A549 (cell line): Measurements from ENCODE around the gene PRKCZ. TPM values are rescaled to one million over a fixed set of nuclear protein-coding genes. Genes with fewer than 3 reads are reported as not detected.

Source experiments
- ATAC-seq, 2 experiments: fragments of 200-7000 bp in 1 of 2; fragments of >200 bp in 1 of 2; cut with Nextera tagmentation in 1 of 2; cut with Tn5 transposase in 1 of 2; 3 replicates each; pipeline versions ENCODE4 v1.8.0 to v1.9.1; 2018 to 2020; ENCODE audit warnings: mild to moderate bottlenecking in 1 of 2, moderate library complexity in 1 of 2
- CTCF ChIA-PET: fragments of 300-600 bp; sonication (Branson Sonifier 250); formaldehyde crosslinking; extraction: SDS; loops from one replicate; lab custom pipeline; 2021; ENCODE audit warnings: antibody characterized with exemption, inconsistent platforms; lab: Yijun Ruan, JAX
- POLR2A ChIA-PET: fragments of 350-600 bp; formaldehyde crosslinking; extraction: SDS; loops from one replicate; lab custom pipeline; 2021; ENCODE audit warnings: antibody characterized with exemption, inconsistent platforms; lab: Yijun Ruan, JAX
- DNase-seq, 2 experiments: peaks; one replicate each; pipeline versions ENCODE4 v3.0.0 to v3.0.0-alpha.2; 2011 to 2016; ENCODE audit warnings: low read depth in 1 of 2, low spot score in 1 of 2
- FAIRE-seq: peaks from 2 replicates; lab custom pipeline; 2011; peaks lifted over from hg19 to GRCh38; lab: Jason Lieb, UNC
- H3K27ac ChIP-seq, 2 experiments: fragments of >200 bp; sonication (Bioruptor Twin); formaldehyde crosslinking; 3 replicates each; pipeline ENCODE4 v1.5.1; 2016 to 2017
- H3K4me1 ChIP-seq: fragments of >200 bp; sonication (Bioruptor Twin); formaldehyde crosslinking; 3 replicates; pipeline ENCODE4 v1.6.1; 2016
- H3K4me2 ChIP-seq: fragments of >200 bp; sonication (Bioruptor Twin); formaldehyde crosslinking; 3 replicates; pipeline ENCODE4 v1.6.1; 2016
- H3K4me3 ChIP-seq: fragments of >200 bp; sonication (Bioruptor Twin); formaldehyde crosslinking; 3 replicates; pipeline ENCODE4 v1.5.1; 2016
- H3K9me3 ChIP-seq: fragments of >200 bp; sonication (Bioruptor Twin); formaldehyde crosslinking; 3 replicates; pipeline ENCODE4 v1.6.1; 2016
- BCL3 ChIP-seq: fragments of >200 bp; sonication (Bioruptor Twin); formaldehyde crosslinking; IDR thresholded peaks from 3 replicates; pipeline ENCODE4 v1.6.1; 2016
- CEBPB ChIP-seq, 2 experiments: fragments of >200 bp in 1 of 2; sonication (Bioruptor Twin) in 1 of 2; formaldehyde crosslinking in 1 of 2; IDR thresholded peaks; 2 replicates each; pipeline ENCODE4 v1.6.1; 2012 to 2016
- CHD4 ChIP-seq: fragments of 200-600 bp; sonication (generic); IDR thresholded peaks from 2 replicates; pipeline ENCODE4 v1.6.1; 2016; ENCODE audit warnings: antibody characterized with exemption, mild to moderate bottlenecking, borderline replicate concordance
- EHF ChIP-seq: fragments of 250-450 bp; sonication (Bioruptor Pico); IDR thresholded peaks from 2 replicates; pipeline ENCODE4 v1.5.0; 2020; ENCODE audit warnings: mild to moderate bottlenecking
- EP300 ChIP-seq, 2 experiments: fragments of >200 bp; sonication (Bioruptor Twin); formaldehyde crosslinking; IDR thresholded peaks; 2 replicates in 1 of 2; 3 replicates in 1 of 2; pipeline ENCODE4 v1.6.1; 2016 to 2017
- ESRRA ChIP-seq: fragments of 150-350 bp; IDR thresholded peaks from 2 replicates; pipeline ENCODE4 v1.6.1; 2014; ENCODE audit warnings: mild to moderate bottlenecking, low read length, borderline replicate concordance
- FOSB ChIP-seq: fragments of 250-450 bp; sonication (Bioruptor Pico); IDR thresholded peaks from 2 replicates; pipeline ENCODE4 v1.5.0; 2020; ENCODE audit warnings: mild to moderate bottlenecking, moderate library complexity
- FOSL2 ChIP-seq, 2 experiments: fragments of 450-650 bp in 1 of 2; fragments of >200 bp in 1 of 2; sonication (Bioruptor Twin) in 1 of 2; formaldehyde crosslinking; IDR thresholded peaks; 2 replicates each; pipeline versions ENCODE4 v1.5.0 to v1.6.1; 2016 to 2020; ENCODE audit warnings: mild to moderate bottlenecking in 1 of 2, moderate library complexity in 1 of 2
- FOXS1 ChIP-seq: fragments of 250-450 bp; sonication (Bioruptor Pico); IDR thresholded peaks from 2 replicates; pipeline ENCODE4 v1.5.0; 2020; ENCODE audit warnings: mild to moderate bottlenecking, moderate library complexity
- GATA3 ChIP-seq: IDR thresholded peaks from 2 replicates; pipeline ENCODE4 v1.6.1; 2012; ENCODE audit warnings: borderline replicate concordance
- HES2 ChIP-seq: fragments of >200 bp; sonication (Bioruptor Twin); formaldehyde crosslinking; IDR thresholded peaks from 2 replicates; pipeline ENCODE4 v1.6.1; 2016
- HEYL ChIP-seq: fragments of 250-450 bp; sonication (Bioruptor Pico); IDR thresholded peaks from 2 replicates; pipeline ENCODE4 v1.8.0; 2021; ENCODE audit warnings: mild to moderate bottlenecking, moderate library complexity
- JUN ChIP-seq, 2 experiments: fragments of >200 bp; sonication (Bioruptor Twin); formaldehyde crosslinking; IDR thresholded peaks; 2 replicates in 1 of 2; 3 replicates in 1 of 2; pipeline ENCODE4 v1.6.1; 2016 to 2017
- MAX ChIP-seq: IDR thresholded peaks from 2 replicates; pipeline ENCODE4 v1.6.1; 2012
- MYC ChIP-seq: IDR thresholded peaks from 2 replicates; pipeline ENCODE4 v1.6.1; 2012; ENCODE audit warnings: mild to moderate bottlenecking, inconsistent platforms, low read length, improper control_type of control experiment, borderline replicate concordance
- NFE2L2 ChIP-seq: fragments of 150-350 bp; conservative IDR thresholded peaks from 2 replicates; pipeline ENCODE4 v1.6.1; 2014; ENCODE audit warnings: low read length
- NPAS2 ChIP-seq: fragments of 250-450 bp; sonication (Bioruptor Pico); IDR thresholded peaks from 2 replicates; pipeline ENCODE4 v1.8.0; 2022; ENCODE audit warnings: mild to moderate bottlenecking, moderate library complexity, borderline replicate concordance
- NR3C1 ChIP-seq: fragments of >200 bp; sonication (Bioruptor Twin); formaldehyde crosslinking; IDR thresholded peaks from 3 replicates; pipeline ENCODE4 v1.6.1; 2017
- POLR2A ChIP-seq: IDR thresholded peaks from 2 replicates; pipeline ENCODE4 v1.6.1; 2012; ENCODE audit warnings: mild to moderate bottlenecking, low read length
- POLR2AphosphoS2 ChIP-seq: conservative IDR thresholded peaks from 2 replicates; pipeline ENCODE4 v1.6.1; 2012; ENCODE audit warnings: low read length, improper control_type of control experiment, inconsistent platforms
- RFX5 ChIP-seq: fragments of 450-650 bp; IDR thresholded peaks from 2 replicates; pipeline ENCODE4 v1.7.1; 2014; ENCODE audit warnings: antibody characterized with exemption, mild to moderate bottlenecking, moderate library complexity
- SMC3 ChIP-seq: fragments of >200 bp; sonication (Bioruptor Twin); formaldehyde crosslinking; IDR thresholded peaks from 3 replicates; pipeline ENCODE4 v1.6.1; 2018; ENCODE audit warnings: inconsistent platforms
- SREBF2 ChIP-seq: fragments of 450-650 bp; IDR thresholded peaks from 2 replicates; pipeline ENCODE4 v1.6.1; 2014; ENCODE audit warnings: mild to moderate bottlenecking, moderate library complexity
- TFCP2L1 ChIP-seq: fragments of 250-450 bp; sonication (Bioruptor Pico); IDR thresholded peaks from 2 replicates; pipeline ENCODE4 v1.5.0; 2021; ENCODE audit warnings: mild to moderate bottlenecking
- ZNF302 ChIP-seq: fragments of 250-450 bp; sonication (Bioruptor Pico); IDR thresholded peaks from 2 replicates; pipeline ENCODE4 v1.9.0; 2021; ENCODE audit warnings: inconsistent platforms, mild to moderate bottlenecking, moderate library complexity
- ZSCAN20 ChIP-seq: fragments of 250-450 bp; sonication (Bioruptor Pico); IDR thresholded peaks from 2 replicates; pipeline ENCODE4 v1.8.0; 2022; ENCODE audit warnings: mild to moderate bottlenecking, moderate library complexity
- WGBS: methylation state at CpG from one replicate; pipeline ENCODE4 v1.1.6; 2017; ENCODE audit errors: missing lambda C conversion rate; 5-methylcytosine and 5-hydroxymethylcytosine counted together
- polyA plus RNA-seq, 4 experiments: library from polyadenylated mRNA; depleted of rRNA in 3 of 4; stranded (reverse); fragments of >200 nt; fragmentation: RNase III in 1 of 4; extraction: RNeasy Plus Mini Kit Qiagen cat#74134 plus additional on column Dnase treatment in 1 of 4; gene quantifications; 2 replicates in 3 of 4; 3 replicates in 1 of 4; pipeline ENCODE4 v1.2.3, GENCODE V29; 2011 to 2017

PRKCZ gene
- polyA plus RNA-seq, 2 of the 4 experiments (the other 2 are of a cell fraction): 9.5 to 9.8 TPM

GRCh38 chr1:2233997-2234761, 184.0 kb downstream of the PRKCZ start (continued):
- TF ChIP-seq FOSL2 (IDR thresholded peaks at IDR 0.05) (no peak), FOSL2 (CRISPR knock-in tag; IDR thresholded peaks at IDR 0.05) (no peak), GATA3 (no peak), SREBF2 (no peak), BCL3 (0 out of 3 replicates have a peak, but pooled peaks have one; percentile 25), FOXS1 (no peak), HEYL (CRISPR knock-in tag) (no peak), ZNF302 (CRISPR knock-in tag) (no peak), ZSCAN20 (no peak), EP300 (IDR thresholded peaks at IDR 0.05) (no peak; a peak in 1 of 5 replicates), SMC3 (0 out of 3 replicates have a peak, but pooled peaks have one; percentile 15), HES2 (peak; percentile 94), CEBPB (IDR thresholded peaks at IDR 0.05) (peak; percentile 97 to 98), TFCP2L1 (no peak), NPAS2 (CRISPR knock-in tag) (no peak), ESRRA (no peak), NR3C1 (no peak), POLR2A (no peak), NFE2L2 (no peak), MAX (peak; percentile 34; the same call in 1 of the 2 replicates), JUN (IDR thresholded peaks at IDR 0.05) (no peak; a peak in 1 of 5 replicates), RFX5 (no peak)

GRCh38 chr1:2234762-2235113, 184.5 kb downstream of the PRKCZ start:
- Histone ChIP-seq H3K27ac (peak overlapping the region; percentile 83), H3K4me3 (no peak overlapping the region), H3K4me1 (peaks cover 65% of the 10 kb centered on the region), H3K9me3 (no peaks in the 10 kb centered on the region), H3K4me2 (peak overlapping the region; percentile 97)
- 41% methylated on average over 4 of the region's 4 CpGs for WGBS
- ChIA-PET CTCF (interaction anchor here (0.6 to 7.6 kb wide), 6 partner anchors 21 to 147 kb away, joined by 3 to 49 read pairs (median 4); partner anchors contain the start of gene FAAP20), POLR2A (interaction anchor here (0.8 to 1.2 kb wide), 2 partner anchors 22 to 81 kb away, joined by 4 read pairs; no protein-coding TSS in a partner anchor)
- DNase-seq (no peak), FAIRE-seq (no peak), ATAC-seq (no peak)
- TF ChIP-seq FOSB (CRISPR knock-in tag): no peak
- TF ChIP-seq JUN (IDR thresholded peaks at IDR 0.05): no peak
- TF ChIP-seq HES2: no peak
- TF ChIP-seq FOSL2 (IDR thresholded peaks at IDR 0.05): no peak
- TF ChIP-seq FOSL2 (CRISPR knock-in tag; IDR thresholded peaks at IDR 0.05): no peak
- TF ChIP-seq POLR2AphosphoS2: no peak
- TF ChIP-seq MYC: no peak
- no peak for TF ChIP-seq CHD4
- TF ChIP-seq ZNF302 (CRISPR knock-in tag): no peak
- TF ChIP-seq EHF: no peak

Other genes starting within 250 kb of the PRKCZ start
- gene GNB1, start 159.3 kb upstream of the PRKCZ start, polyA plus RNA-seq (2011; rRNA removed): 270 and 294 TPM in 2 replicates
- 158 to 160 TPM (median 159 TPM) in 3 replicates for gene GNB1, start 159.3 kb upstream of the PRKCZ start, polyA plus RNA-seq (2017; fragmentation: RNase III; extraction: RNeasy Plus Mini Kit Qiagen cat#74134 plus additional on column Dnase treatment)
- gene CALML6, start 135.2 kb upstream of the PRKCZ start, polyA plus RNA-seq (2011; rRNA removed): 0.29 and 0.49 TPM in 2 replicates
- gene CALML6, start 135.2 kb upstream of the PRKCZ start, polyA plus RNA-seq (2017; fragmentation: RNase III; extraction: RNeasy Plus Mini Kit Qiagen cat#74134 plus additional on column Dnase treatment): 0.35 to 0.55 TPM (median 0.49 TPM) in 3 replicates
- 0.41 and 0.52 TPM in 2 replicates for gene TMEM52, start 131.1 kb upstream of the PRKCZ start, polyA plus RNA-seq (2011; rRNA removed)
- 0.36 to 0.38 TPM (median 0.37 TPM) in 3 replicates for gene TMEM52, start 131.1 kb upstream of the PRKCZ start, polyA plus RNA-seq (2017; fragmentation: RNase III; extraction: RNeasy Plus Mini Kit Qiagen cat#74134 plus additional on column Dnase treatment)
- gene CFAP74, start 46.6 kb upstream of the PRKCZ start, polyA plus RNA-seq (2011; rRNA removed): 0.04 and 0.13 TPM in 2 replicates
- 0.03 to 0.05 TPM in 2 of 3 replicates, not detected in the other for gene CFAP74, start 46.6 kb upstream of the PRKCZ start, polyA plus RNA-seq (2017; fragmentation: RNase III; extraction: RNeasy Plus Mini Kit Qiagen cat#74134 plus additional on column Dnase treatment)
- 0.12 and 0.17 TPM in 2 replicates for gene GABRD, start 31.1 kb upstream of the PRKCZ start, polyA plus RNA-seq (2011; rRNA removed)
- gene GABRD, start 31.1 kb upstream of the PRKCZ start, polyA plus RNA-seq (2017; fragmentation: RNase III; extraction: RNeasy Plus Mini Kit Qiagen cat#74134 plus additional on column Dnase treatment): 0.16 to 0.52 TPM (median 0.38 TPM) in 3 replicates
- gene FAAP20, start 144.4 kb downstream of the PRKCZ start, polyA plus RNA-seq (2011; rRNA removed): 4.4 and 5.1 TPM in 2 replicates
- 21.7 to 26.0 TPM (median 23.1 TPM) in 3 replicates for gene FAAP20, start 144.4 kb downstream of the PRKCZ start, polyA plus RNA-seq (2017; fragmentation: RNase III; extraction: RNeasy Plus Mini Kit Qiagen cat#74134 plus additional on column Dnase treatment)
- gene SKI, start 177.9 kb downstream of the PRKCZ start, polyA plus RNA-seq (2011; rRNA removed): 2.8 and 4.3 TPM in 2 replicates
- gene SKI, start 177.9 kb downstream of the PRKCZ start, polyA plus RNA-seq (2017; fragmentation: RNase III; extraction: RNeasy Plus Mini Kit Qiagen cat#74134 plus additional on column Dnase treatment): 11.5 to 12.0 TPM (median 11.5 TPM) in 3 replicates